GM19023 (cell line): ENCODE measurements around the gene GFRA1.
"Not testable (repeated sequence)": the region's sequence is repeated elsewhere in the genome, so short reads cannot be mapped to it uniquely, and the experiment has no call there.

ENCODE experiments used
- ATAC-seq: cut with Tn5 transposase; IDR thresholded peaks from one replicate; pipeline ENCODE4 v1.9.1; 2021; ENCODE audit warnings: mild to moderate bottlenecking, moderate library complexity; ENCODE audit not compliant: unreplicated experiment

Gene GFRA1

DNA sequence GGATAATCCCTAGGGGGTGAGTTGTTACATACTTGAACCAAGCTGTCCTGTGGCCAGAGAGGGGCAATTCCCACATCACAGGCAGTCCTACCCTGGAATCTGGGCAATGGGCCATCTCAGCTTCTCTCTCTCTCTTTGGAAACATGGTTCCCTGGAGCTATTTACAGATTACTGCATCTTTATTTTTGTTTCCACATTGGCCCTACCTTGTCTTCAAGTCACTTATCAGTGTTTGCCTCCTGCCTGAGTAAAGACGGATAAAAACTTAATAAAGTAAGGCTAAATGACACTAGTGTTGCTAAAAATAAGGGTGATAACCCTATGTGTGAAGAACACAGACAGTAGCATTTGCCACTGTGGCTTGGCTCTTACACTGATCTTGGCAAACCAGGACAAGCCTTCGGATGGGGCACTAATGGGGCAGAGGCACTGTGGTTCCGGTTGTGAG, 228.2 kb downstream of the GFRA1 start:
- no peak for ATAC-seq

DNA sequence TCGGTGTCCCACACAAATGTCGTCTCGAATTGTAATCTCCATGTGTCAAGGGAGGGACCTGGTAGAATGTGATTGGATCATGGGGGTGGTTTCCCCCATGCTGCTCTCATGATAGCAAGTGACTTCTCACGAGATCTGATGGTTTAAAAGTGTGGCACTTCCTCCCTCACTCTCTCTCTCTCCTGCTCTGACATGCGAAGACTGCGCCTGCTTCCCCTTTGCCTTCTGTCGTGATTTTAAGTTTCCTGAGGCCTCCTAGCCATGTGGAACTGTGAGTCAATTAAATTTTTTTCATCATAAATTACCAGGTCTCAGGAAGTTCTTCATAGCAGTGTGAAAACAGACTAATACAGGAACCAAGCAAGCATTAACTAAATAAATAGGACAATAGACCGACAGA, 229.1 kb downstream of the GFRA1 start:
- no peak for ATAC-seq

DNA sequence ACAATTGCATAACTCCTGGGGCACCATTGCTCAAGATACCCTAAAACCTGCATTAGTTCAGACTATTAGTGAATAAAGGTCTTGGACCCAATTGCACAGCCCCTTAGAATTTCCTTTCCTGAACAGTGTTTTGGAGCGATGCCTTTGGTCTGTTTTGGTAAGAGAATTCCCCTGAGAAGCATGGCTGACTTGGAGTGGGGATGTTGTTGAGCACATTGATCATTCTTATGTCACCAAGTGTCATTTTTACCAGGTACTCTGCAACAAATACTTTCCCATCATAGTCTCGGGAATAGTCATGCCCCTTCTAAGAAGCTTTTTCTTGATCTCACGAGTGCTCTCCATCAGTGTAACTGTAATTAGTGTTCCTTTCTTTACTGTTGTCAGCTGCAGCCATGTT, 229.7 kb downstream of the GFRA1 start:
- no peak for ATAC-seq

DNA sequence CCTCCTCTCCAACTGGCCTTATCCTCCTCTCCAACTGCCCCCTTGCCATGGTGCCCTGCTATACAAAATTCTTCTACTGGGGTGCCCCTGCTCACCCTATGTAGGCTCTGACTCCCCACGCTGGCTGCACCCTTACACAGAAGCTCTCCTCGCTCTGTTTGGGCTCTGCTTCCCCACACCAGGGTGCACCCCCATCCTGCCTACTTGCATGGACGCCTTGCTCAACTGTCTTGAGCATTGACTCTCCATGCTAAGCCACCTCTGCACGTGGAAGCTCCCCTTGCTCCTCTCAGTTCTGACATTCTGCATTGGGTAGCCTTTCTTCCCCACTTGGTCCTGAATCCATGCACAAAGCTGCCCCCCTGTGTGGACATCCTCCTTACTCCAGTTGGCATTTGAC, 231.1 kb downstream of the GFRA1 start:
- no peak for ATAC-seq

DNA sequence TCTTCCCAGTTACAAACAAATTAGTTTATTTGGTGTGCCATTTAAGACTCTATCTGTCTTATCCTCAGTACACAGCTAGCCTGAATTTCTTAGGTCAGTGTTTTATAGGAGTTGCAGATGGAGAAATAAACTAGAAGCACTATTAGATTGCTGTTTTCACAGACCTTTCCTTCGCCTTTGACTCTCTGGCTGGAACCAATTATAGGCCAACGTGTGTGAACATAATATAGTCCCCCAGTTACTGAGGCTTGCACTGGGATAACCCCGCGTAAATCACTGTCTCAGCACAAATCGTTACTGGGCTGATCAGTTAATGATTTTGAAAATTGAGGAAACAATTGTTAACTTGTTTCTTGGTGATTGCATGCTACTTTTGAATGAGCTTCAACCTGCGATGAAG, 233.4 kb downstream of the GFRA1 start:
- no peak for ATAC-seq

DNA sequence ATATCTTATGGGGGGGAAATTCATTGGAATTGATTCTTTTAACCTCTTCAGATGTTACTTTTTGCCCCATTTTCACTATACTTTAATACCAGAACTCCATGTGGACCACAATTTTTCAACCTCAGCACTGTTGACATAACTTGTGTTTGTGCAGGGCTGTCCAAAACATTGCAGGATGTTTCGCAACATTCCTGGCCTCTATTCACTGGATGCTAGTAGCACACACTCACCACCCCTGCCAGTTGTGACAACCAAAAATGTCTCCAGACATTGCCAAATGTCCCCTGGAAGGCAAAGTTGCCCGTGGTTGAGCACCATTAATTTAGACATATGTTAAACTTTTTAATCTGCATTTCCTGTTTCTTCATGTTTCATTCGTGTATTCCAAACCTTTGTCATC, 234.7 kb downstream of the GFRA1 start:
- no peak for ATAC-seq

DNA sequence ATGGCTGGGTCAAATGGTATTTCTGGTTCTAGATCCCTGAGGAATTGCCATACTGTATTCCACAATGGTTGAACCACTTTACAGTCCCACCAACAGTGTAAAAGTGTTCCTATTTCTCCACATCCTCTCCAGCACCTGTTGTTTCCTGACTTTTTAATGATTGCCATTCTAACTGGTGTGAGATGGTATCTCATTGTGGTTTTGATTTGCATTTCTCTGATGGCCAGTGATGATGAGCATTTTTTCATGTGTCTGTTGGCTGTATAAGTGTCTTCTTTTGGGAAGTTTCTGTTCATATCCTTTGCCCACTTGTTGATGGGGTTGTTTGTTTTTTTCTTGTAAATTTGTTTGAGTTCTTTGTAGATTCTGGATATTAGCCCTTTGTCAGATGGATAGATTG, 237.6 kb downstream of the GFRA1 start:
- not testable (repeated sequence) for ATAC-seq

DNA sequence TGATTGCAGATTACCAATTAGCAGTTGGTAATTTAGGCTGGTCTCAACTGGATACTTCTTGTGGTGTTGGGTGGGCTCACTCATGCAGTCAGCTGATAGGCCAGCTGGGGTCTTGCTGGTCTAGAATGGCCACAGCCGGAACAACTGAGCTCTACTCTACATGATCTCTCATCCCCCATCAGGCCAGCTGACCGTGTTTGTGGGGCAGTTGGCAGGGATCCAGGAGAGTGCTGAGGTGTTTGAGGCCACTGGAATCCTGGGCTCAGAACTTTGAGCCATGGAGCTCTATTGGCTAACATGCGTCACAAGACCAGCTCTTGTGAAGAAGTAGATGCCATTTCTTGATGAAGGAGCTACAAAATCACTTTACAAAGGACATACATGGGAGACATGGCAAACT, 242.4 kb downstream of the GFRA1 start:
- ATAC-seq, result no peak

DNA sequence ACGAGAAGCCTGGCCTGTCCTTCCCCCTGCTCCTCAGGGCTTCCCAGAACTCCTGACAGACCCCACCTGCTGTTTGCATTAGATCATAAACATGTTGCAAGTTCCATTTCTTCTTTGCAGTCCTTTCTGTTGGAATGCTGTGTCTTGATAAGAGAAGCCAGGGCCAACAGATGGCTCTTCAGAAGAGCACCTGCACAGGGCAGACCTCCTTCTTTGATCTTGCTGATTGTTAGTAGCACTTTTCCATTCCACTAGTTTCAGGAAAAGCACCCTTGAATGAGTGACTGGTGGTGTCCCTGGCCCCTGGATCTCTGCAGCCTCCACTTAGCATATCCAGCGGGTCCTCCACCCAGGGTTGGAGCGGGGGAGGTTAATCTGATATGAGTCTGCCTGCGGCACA, 243.2 kb downstream of the GFRA1 start:
- no peak for ATAC-seq

DNA sequence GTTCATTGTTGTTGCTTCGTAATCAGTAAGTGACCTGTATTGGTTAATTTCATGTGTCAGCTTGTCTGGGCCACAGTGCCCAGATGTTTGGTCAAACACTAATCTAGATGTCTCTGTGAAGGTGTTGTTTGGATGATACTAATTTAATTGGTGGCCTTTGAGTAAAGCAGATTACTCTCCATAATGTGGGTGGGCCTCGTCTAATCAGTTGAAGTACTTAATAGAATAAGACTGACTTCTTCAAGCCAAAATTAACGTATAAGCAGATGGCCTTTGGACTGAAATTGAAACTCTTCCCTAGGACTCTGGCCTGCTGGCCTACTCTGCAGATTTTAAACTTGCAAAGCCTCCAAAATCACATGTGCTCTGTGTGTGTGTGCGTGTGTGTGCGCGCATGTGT, 245.7 kb downstream of the GFRA1 start:
- ATAC-seq, result no peak

DNA sequence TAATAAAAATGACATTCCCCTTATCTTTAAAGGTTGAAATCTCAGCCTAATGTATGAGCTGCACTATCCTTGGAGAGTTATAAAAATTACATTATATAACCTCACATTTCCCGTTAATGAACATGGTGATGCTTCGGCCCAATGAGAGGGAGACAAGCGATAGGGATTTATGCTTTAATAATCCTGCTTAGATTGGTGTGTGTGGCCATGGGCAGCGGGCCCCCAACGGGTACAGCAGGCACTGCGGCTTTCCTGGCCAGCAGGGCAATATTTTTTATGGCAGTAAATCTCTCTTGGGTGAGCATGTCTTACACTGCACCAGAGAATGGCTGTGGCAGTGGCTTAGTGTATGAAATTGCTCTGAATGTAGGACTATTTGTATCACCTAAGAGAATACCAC, 246.3 kb downstream of the GFRA1 start:
- no peak for ATAC-seq

DNA sequence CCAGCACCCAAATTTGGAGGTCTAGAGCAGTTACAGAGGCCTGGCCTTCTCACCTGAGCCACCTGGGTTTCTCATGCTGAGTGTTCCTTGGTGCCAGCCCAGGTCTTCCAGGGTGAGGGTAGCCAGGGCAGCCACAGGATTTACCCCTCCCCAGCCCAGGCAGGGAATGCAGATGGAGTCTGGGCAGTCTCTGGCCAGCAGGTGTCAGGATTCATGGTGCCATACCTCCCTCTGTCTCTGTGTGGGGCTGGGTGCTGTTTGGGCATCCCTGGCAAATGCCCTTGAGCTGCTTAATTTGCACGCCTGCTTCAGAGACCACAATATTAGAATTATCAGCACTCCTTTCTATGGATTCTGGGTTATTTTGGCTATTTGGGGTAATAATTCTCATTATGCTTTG, 246.7 kb downstream of the GFRA1 start:
- no peak for ATAC-seq

DNA sequence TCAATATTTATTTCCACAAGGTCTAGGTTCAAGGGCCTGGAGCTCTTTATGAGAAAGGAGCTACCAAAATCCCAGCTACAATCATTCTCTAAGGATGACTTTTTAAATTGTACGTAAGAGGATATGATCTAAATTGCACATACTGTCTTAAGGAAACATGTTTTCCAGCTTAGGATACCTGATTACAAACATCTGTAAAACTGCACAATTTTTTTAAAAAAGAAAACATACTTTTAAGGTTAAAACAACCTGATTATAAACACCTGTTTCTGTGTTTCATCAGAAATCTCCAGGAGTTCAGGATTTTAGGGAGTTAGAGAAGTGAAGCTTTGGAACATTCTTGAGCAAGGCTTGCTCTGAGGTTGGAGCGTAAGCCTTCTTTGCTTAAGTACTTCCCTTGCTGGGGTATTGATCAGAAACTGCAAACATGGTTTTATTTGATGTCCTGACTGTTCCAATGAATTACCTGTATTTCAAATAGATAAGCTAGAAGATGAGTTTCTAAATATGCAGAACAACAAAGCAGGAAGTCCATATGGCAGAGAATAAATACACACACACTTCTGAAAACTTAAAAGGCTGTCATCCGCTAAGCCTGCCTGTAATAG, 248.6 kb downstream of the GFRA1 start:
- ATAC-seq, result no peak

DNA sequence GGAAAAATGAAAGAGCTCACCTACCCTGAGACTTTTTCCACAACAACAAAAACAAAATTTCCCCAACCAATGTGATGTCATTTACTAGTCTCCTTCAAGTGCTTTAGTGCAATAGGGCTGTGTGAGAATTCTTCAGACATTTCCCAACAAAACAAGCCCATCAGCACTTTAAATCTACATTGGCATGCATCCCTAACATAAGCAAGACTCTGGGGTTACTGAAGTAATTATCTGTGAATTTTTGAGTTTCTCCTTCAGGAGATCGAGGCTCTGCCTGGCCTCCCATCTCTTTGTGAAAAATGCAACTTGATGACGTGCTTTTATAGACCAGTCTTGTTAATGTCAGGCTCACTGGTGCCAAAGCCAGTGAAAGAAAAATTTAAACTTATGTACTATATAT, 255.6 kb downstream of the GFRA1 start:
- ATAC-seq, result no peak

DNA sequence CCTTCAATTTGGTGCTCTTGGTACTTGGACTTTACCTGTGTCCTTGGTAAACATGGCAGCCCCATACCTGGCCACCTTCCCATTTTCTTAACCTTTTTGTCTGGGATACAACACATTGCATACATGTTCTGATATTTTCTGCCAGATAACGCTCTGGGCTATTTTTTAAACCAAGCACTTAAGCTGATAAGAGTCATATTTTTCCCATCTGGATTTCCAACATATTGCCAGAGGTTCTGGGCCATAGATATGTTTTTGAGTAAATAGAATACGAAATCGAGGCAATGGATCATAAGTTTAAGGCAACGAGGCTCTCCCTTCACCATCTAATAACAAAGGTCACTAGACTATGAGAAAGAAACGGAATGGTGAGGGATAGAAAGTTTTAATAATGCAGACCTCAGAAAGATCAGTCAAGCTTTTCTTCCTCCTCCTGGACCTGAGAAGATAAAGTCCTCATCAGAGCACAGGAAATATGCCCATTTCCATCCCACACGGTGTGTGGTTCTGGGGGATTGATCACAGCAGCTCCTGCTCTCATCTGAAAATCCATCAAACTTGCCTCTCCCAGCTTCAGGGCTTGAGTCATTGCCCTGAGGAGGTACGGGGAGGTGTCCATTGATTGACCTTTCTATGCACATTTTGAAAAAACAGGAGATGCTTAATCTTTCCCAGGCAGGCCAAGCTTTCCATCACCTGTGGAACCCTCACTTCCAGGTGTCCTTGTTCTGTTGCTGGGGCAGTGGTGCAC, 257.2 kb downstream of the GFRA1 start:
- no peak for ATAC-seq

DNA sequence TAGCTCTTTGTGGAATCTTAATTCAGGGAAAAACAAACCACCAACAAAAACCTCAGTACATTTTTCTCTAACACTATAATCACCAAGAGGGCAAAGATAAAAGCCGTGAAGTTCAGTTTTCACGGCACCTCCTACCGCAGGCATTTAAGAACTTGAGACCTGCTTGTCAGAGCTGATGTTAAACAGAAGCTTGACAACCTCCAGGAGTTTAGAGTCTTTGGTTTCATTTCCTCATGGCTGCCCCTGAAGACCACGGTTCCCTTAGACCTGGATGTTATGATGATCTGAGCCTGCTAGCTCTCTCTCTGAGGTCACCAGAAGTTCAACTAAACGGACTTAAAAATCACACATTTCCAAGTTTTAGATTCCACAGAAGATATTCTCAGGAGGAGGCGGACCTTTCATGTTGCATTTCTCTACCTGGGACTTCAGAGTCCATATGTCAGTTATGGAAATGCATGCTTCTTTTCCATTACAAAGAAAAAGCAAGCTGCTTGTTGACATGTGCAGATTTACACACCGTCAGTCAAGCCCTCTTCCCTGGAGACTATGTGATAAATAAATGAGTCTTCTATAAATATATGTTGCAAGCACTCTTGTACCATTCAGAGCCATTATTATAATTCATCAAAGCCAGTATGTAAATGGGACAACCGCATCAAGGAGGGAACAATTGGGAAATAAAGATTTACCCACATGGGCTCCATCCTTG, 258.0 kb downstream of the GFRA1 start:
- no peak for ATAC-seq

DNA sequence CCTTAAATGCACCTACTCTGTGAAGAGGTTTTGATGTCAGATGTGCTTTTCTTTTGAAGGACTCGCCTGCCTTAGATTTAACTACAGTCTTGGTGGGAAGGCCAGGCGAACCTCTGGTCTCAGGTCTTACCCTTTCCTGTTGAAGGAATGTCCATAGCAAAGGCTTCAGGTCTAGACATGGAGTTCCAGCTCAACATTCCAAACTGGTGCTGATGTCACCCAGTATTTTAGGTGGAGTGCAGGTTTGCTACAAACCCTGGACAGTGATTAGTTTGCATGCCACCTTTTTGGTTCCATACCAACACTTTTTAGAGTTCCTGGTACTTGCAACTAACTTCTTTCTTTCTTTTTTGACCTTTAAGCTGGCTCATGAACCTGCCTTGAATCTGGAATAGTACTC, 258.7 kb downstream of the GFRA1 start:
- no peak for ATAC-seq

DNA sequence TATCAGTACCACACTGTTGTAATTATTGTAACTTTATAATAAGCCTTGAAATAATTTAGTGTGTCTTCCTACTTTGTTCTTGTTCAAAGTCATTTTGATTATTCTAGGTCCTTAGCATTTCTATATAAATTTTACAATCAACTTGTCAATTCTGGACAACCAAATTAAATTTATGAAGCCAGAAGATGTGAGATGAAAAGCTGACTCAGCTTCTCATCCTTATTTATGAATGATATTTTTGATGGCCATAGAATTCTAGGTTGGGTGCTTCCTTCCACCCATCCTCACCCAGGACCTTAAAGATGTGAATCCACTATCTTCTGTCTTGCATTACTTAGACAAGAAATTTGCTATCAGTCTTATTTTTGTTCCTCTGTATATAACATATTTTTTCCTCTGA, 261.1 kb downstream of the GFRA1 start:
- ATAC-seq, result no peak

DNA sequence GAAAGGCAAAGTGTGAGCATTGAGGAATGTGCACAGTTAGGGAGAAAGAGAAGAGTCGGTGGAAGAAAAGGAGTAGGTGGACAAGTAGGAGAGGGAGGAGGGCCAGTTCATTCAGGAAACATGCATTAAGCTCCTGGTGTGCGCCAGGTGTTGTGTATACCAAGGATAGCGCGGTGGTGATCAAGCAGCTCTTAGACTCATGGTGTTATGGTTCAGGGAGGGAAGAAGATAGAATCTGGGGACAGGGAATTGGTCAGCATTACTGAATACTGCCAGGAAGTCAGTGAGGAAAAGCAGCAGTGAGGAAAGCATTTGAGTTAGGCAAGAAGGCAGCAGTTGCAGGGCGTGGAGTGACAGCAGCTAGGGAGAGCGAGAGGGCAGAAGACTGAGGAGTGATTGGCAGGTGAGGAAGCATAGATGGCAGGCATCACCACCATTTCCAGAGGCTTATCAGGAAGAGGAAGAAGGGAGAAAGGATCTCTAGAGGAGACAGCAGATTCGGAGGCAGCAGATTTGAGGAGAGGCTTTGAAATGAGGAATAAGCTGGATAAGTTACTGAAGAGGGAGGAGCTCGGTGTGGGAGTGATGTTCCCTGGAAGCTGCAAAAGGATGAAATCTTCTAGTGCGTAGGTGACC, 265.6 kb downstream of the GFRA1 start:
- no peak for ATAC-seq
